H1 (cell line): ENCODE results near the gene CHRDL2. TPM values are rescaled to one million over a fixed set of nuclear protein-coding genes. Genes with fewer than 3 reads are reported as not detected.

Experiments used
- ASH2L ChIP-seq: fragments of 200-600, 300-600 bp; sonication (generic); IDR thresholded peaks from one replicate; pipeline ENCODE4 v1.7.1; 2017; ENCODE audit warnings: low read length
- BRCA1 ChIP-seq: IDR thresholded peaks from 2 replicates; pipeline ENCODE4 v1.6.1; 2012; ENCODE audit warnings: low read depth, low read length, improper control_type of control experiment
- CEBPB ChIP-seq: IDR thresholded peaks from 2 replicates; pipeline ENCODE4 v1.6.1; 2012; ENCODE audit warnings: low read depth, low read length
- GTF2F1 ChIP-seq: IDR thresholded peaks from 2 replicates; pipeline ENCODE4 v1.6.1; 2012; ENCODE audit warnings: low read depth, low read length, improper control_type of control experiment, borderline replicate concordance
- PHF8 ChIP-seq: fragments of 200-600 bp; sonication (generic); conservative IDR thresholded peaks from 2 replicates; pipeline ENCODE4 v1.7.1; 2012; ENCODE audit warnings: low read depth, mild to moderate bottlenecking, inconsistent platforms, low read length, moderate library complexity
- POU5F1 ChIP-seq: IDR thresholded peaks from 2 replicates; pipeline ENCODE4 v1.6.1; 2011; ENCODE audit warnings: low read depth, mild to moderate bottlenecking, low read length, moderate library complexity
- SIRT6 ChIP-seq: IDR thresholded peaks from one replicate; pipeline ENCODE4 v1.7.1; 2012; ENCODE audit warnings: low read length, inconsistent platforms
- SUZ12 ChIP-seq: fragments of 200-600 bp; sonication (generic); IDR thresholded peaks from 2 replicates; pipeline ENCODE4 v1.6.1; 2012; ENCODE audit warnings: mild to moderate bottlenecking, inconsistent platforms, low read length, moderate library complexity, mixed read lengths
- TAF1 ChIP-seq: IDR thresholded peaks from 2 replicates; pipeline ENCODE4 v1.6.1; 2011; ENCODE audit warnings: mild to moderate bottlenecking, low read depth, low read length
- TCF12 ChIP-seq: IDR thresholded peaks from 2 replicates; pipeline ENCODE4 v1.6.1; 2011; ENCODE audit warnings: low read depth, mild to moderate bottlenecking, low read length
- polyA plus RNA-seq, 7 experiments: library from polyadenylated mRNA; depleted of rRNA in 3 of 7; stranded (reverse) in 5 of 7; unstranded in 2 of 7; fragments of >200 nt in 5 of 7; fragments of 200-250 nt in 2 of 7; gene quantifications; 1 replicate in 5 of 7; 2 replicates in 1 of 7; 4 replicates in 1 of 7; pipeline versions ENCODE4 v1.2.1 to v1.2.3, GENCODE V29; 2011 to 2013; ENCODE audit warnings: missing spikeins in 2 of 7, mixed read lengths in 2 of 7
- total RNA-seq: library from RNA; stranded (reverse); fragmentation: NEBNext Ultra II Directional; extraction: Animal tissue kit (Norgen Biotek cat#: 25700); gene quantifications from 2 replicates; pipeline ENCODE4 v1.2.1, GENCODE V29; 2021
- TF ChIP-seq, protein P1 (sequence below): IDR thresholded peaks from 2 replicates; pipeline ENCODE4 v1.6.1; 2012; ENCODE audit warnings: low read length, inconsistent platforms

The CHRDL2 gene
- total and polyA plus RNA-seq, 2 of the 8 experiments (the other 6 are each of a cell fraction or from before 2014, with no cell fraction given) = 0.26 to 0.48 TPM

DNA sequence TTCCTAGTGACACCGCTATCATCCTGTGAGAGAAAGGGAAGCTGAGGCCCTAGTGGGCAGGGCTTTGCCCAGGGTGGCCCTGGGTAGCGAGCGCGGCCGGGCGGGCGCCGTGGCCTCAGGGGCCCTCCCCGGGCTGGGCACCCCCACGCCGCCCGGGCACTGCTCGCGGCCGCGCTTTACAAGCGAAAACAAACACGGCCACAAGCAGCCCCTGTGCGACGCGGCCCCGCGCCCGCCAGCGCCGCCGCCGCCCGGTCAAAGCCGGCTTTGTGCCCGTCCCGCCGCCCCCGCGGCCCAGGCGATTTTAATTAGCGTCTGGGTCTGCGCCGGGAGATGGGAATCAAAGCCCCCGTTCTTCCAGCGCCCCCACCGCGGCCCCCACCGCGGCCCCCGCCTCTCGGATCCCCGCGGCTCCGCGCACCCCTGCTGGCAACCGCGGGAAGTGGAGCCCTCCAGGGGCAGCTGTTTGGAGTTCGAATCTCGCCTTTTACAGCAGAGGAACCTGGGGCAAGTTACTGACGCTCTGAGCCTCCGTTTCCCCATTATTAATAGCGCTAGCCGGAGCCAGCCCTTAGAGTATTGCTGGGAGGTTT, 47.9 kb downstream of the CHRDL2 start (continued):
- TF ChIP-seq BRCA1 (no peak), ASH2L (peak; percentile 26), TAF1 (peak; percentile 71), GTF2F1 (no peak), SUZ12 (no peak), PHF8 (no peak), POU5F1 (no peak), CEBPB (no peak), TCF12 (no peak), SIRT6 (no peak)
- TF ChIP-seq, protein P1, sequence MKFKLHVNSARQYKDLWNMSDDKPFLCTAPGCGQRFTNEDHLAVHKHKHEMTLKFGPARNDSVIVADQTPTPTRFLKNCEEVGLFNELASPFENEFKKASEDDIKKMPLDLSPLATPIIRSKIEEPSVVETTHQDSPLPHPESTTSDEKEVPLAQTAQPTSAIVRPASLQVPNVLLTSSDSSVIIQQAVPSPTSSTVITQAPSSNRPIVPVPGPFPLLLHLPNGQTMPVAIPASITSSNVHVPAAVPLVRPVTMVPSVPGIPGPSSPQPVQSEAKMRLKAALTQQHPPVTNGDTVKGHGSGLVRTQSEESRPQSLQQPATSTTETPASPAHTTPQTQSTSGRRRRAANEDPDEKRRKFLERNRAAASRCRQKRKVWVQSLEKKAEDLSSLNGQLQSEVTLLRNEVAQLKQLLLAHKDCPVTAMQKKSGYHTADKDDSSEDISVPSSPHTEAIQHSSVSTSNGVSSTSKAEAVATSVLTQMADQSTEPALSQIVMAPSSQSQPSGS = no peak
